IMR-90 (cell line): ENCODE data around the gene TCF3. TPM values are rescaled to one million over a fixed set of nuclear protein-coding genes. Genes with fewer than 3 reads are reported as not detected.

Source experiments
- BHLHE40 ChIP-seq: fragments of 150-350 bp; IDR thresholded peaks from 2 replicates; pipeline ENCODE4 v1.6.1; 2016; ENCODE audit warnings: mild to moderate bottlenecking, low read depth, low read length
- CHD1 ChIP-seq: IDR thresholded peaks from 2 replicates; pipeline ENCODE4 v1.6.1; 2012; ENCODE audit warnings: low read depth, low read length, improper control_type of control experiment
- RCOR1 ChIP-seq: IDR thresholded peaks from 2 replicates; pipeline ENCODE4 v1.6.1; 2012; ENCODE audit warnings: mild to moderate bottlenecking, low read length, improper control_type of control experiment; ENCODE audit not compliant: insufficient replicate concordance
- USF2 ChIP-seq: fragments of 150-350 bp; IDR thresholded peaks from 2 replicates; pipeline ENCODE4 v1.6.1; 2017; ENCODE audit warnings: mild to moderate bottlenecking, antibody characterized with exemption, low read length, low read depth
- polyA plus RNA-seq, 3 experiments: library from polyadenylated mRNA; depleted of rRNA; stranded (reverse); fragments of >200 nt; gene quantifications; 2 replicates each; pipeline ENCODE4 v1.2.3, GENCODE V29; 2012; ENCODE audit warnings: low replicate concordance in 1 of 3
- total RNA-seq: library from RNA; depleted of rRNA; stranded (reverse); fragments of >200 nt; gene quantifications from 2 replicates; pipeline ENCODE4 v1.2.3, GENCODE V29; 2012

TCF3 gene
- total and polyA plus RNA-seq, 2 of the 4 experiments (the other 2 are of a cell fraction) = 29.9 to 127 TPM

- TF ChIP-seq BHLHE40 (peak; percentile 64; the same call in 1 of the 2 replicates), RCOR1 (peak; percentile 84), CHD1 (no peak), USF2 (no peak)
Measured at GRCh38 chr19:1652471-1653299, at the start of gene TCF3 (continued).
